Dendritic cell treated with granulocyte-macrophage colony-stimulating factor and Interleukin-4, amounts not matched to agents 40 ng/mL and 50 ng/mL, for 4 days (primary cell): ENCODE results near the gene DGKI.

Experiments
- H3K27ac Mint-ChIP-seq: one replicate; pipeline ENCODE4 v1.8.0; 2022; ENCODE audit warnings: mild to moderate bottlenecking, mixed read lengths
- H3K27me3 Mint-ChIP-seq: one replicate; pipeline ENCODE4 v1.8.0; 2022; ENCODE audit warnings: mild to moderate bottlenecking, mixed read lengths
- H3K36me3 Mint-ChIP-seq: one replicate; pipeline ENCODE4 v1.8.0; 2022; ENCODE audit warnings: low read depth, mixed read lengths
- H3K4me1 Mint-ChIP-seq: one replicate; pipeline ENCODE4 v1.8.0; 2022; ENCODE audit warnings: low read depth, mixed read lengths
- H3K4me3 Mint-ChIP-seq: one replicate; pipeline ENCODE4 v1.8.0; 2022; ENCODE audit warnings: mild to moderate bottlenecking, moderate library complexity, mixed read lengths
- H3K9me3 Mint-ChIP-seq: one replicate; pipeline ENCODE4 v1.8.0; 2022; ENCODE audit warnings: mixed read lengths
- intact Hi-C: fragments of 100-400 bp; cut with micrococcal nuclease; formaldehyde crosslinking; loops from one replicate; pipeline ENCODE4 v1.15.0; 2022

DGKI gene

DNA sequence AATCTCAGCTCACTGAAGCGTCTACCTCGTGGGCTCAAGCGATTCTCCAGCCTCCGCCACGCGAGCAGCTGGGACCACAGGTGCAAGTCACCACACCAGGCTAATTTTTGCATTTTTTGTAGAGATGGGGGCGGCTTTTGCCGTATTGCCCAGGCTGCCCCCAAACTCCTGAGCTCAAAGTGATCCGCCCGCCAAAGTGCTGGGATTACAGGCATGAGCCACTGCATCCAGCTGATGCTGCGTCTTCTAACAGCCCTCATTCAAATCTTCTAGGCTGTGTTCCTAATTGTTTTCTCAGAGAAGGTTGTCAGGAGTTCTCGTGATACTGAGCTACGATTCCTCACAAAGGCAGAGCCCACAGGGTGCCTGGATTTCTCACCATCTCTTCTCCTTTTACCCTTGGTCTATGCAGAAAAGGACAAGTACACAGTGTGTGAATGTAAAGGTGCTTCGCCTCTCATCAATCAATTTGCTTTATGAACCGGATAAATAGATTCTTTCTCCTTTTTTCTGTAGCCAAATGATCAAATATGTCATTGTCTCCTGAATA lies 255.9 kb downstream of the DGKI start:
- no peaks in the 10 kb centered on the region for H3K27me3 Mint-ChIP-seq
- no peak overlapping the region for H3K4me3 Mint-ChIP-seq
- no peak overlapping the region for H3K27ac Mint-ChIP-seq
- intact Hi-C loops, result loop anchor here (5.0 kb wide), 1 partner anchor 1184 kb away; no protein-coding TSS in a partner anchor
- H3K9me3 Mint-ChIP-seq, result no peaks in the 10 kb centered on the region
- no peaks in the 10 kb centered on the region for H3K36me3 Mint-ChIP-seq
- no peaks in the 10 kb centered on the region for H3K4me1 Mint-ChIP-seq

DNA sequence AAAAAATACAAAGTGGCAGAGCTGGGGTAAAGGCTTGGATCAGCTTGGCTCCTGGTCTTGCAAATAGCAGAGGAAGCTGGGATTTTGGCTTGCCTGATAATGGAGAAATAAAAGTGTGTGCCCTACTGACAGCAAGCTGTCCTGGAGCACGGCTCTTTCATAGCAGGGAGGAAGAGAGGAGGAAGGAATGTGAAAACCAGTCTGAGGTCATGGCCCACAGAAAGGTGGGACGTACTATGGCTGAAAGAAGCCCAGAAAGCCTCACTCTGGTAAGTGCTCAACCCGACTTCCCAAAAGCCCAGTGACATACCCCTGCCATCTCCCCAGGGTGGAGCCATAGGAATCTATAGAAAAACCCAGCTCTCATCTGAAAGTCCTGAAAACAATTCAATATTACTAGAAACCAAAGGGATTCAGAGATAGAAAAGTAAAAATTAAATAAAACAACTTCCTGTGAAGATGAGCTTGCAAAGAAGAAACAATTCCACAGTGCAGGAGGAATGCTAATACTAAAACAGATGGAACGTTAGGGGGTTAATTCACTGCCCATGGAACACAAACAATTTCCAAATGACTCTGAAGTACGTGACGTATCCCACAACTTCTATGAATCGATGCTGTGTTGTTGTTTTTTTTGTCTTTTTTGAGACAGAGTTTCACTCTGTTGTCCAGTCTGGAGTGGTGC lies 256.6 kb downstream of the DGKI start:
- H3K36me3 Mint-ChIP-seq, result no peaks in the 10 kb centered on the region
- H3K27me3 Mint-ChIP-seq, result no peaks in the 10 kb centered on the region
- no peak overlapping the region for H3K4me3 Mint-ChIP-seq
- no peak overlapping the region for H3K27ac Mint-ChIP-seq
- H3K4me1 Mint-ChIP-seq, result no peaks in the 10 kb centered on the region
- intact Hi-C loops, result loop anchor here (5.0 kb wide), 1 partner anchor 1183 kb away; no protein-coding TSS in a partner anchor
- no peaks in the 10 kb centered on the region for H3K9me3 Mint-ChIP-seq

DNA sequence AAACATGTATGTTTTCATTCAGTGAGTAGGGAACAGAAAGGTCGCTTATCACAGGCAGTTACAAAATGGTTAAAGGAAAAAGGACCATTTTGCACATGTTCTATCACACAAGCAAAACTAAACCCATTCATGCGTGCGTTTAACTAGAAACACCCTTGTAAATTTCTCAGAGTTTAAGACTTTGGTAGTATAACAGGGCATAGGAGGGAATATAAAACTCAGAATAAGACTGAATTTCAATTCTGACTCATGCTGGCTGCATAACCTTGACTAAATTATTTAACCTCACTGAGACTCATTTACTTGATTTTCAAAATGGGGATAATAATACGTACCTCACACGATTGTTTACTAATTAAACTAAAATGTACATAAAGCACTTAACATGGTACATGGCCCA lies 259.4 kb downstream of the DGKI start:
- Mint-ChIP-seq H3K4me3 (no peak overlapping the region), H3K4me1 (no peaks in the 10 kb centered on the region), H3K27ac (no peak overlapping the region), H3K9me3 (no peaks in the 10 kb centered on the region), H3K27me3 (no peaks in the 10 kb centered on the region), H3K36me3 (no peaks in the 10 kb centered on the region)
- intact Hi-C loops, result no loop called here

DNA sequence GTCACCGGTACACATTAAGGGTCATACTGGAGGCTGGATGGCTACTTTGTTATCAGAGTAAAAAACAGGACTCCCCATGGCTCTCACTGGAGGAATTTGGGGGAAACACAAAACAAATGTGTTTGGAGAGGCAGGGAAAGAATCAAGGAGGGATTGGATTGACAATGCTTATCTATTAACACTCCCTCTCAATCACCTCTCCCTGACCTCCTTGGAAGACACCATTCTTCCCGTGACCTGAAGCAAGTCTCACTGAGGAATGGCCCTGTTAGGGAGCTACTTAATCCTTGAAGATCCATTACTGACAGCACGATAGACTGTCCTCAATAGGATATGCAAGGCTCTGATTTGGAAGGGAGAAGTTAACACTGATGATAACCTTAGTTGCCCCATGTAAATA lies 261.2 kb downstream of the DGKI start:
- Mint-ChIP-seq H3K9me3 (no peaks in the 10 kb centered on the region), H3K27ac (no peak overlapping the region), H3K4me3 (no peak overlapping the region), H3K4me1 (no peaks in the 10 kb centered on the region), H3K36me3 (no peaks in the 10 kb centered on the region), H3K27me3 (no peaks in the 10 kb centered on the region)
- intact Hi-C loops, result no loop called here

DNA sequence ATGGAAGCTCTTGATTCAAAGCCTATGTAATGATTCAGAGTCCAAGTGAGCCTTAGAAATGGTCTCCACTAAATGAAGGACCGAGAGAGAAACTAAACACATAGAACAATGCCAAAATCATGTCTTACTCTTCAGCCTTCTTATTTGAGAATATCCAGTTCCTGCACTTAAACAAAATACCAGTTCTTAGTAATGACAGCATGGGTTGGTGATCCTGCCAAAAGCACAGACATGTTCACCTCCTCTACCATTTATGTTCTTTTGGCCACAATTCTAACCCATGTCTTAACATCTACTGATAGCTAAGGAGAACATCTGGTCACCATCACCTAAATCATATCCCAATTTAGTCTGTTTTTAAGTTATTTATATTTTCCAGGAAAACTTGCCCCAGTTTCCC lies 263.6 kb downstream of the DGKI start:
- Mint-ChIP-seq H3K27me3 (no peaks in the 10 kb centered on the region), H3K27ac (no peak overlapping the region), H3K9me3 (no peaks in the 10 kb centered on the region), H3K4me3 (no peak overlapping the region), H3K36me3 (no peaks in the 10 kb centered on the region), H3K4me1 (no peaks in the 10 kb centered on the region)
- intact Hi-C loops, result no loop called here

DNA sequence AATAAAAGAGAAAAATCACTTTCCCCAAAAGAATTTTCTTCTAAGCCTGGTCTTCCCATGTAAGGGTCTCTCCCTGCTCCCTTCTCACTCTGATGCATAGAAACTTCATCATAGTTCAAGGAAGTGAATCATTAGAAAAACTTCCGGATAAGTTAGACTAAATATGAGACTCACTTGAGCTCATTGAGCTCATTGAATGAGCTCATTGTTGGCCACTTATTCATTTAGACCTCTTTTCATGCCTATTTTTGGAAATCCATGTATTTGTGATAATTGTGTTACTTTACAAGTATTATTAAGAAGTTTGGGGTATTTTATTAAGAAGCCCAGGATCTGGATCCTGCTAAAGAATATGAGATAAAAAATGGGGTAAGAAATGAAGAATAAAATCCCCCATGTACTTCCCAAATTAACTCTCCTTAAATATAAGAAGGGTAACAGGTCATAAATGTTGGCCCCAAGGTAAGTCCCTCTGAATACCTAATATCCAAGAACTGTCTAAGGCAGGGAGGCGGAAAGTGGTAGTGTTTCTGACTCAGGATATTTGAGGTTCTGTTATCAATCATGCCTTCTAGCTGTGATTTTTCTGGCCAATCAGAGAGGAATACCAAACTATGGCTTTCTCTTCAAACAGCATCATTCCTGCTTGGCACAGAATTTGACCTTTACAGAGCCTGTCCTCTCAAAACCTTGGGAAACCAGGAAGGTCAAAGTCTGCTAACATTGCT lies 266.7 kb downstream of the DGKI start:
- H3K36me3 Mint-ChIP-seq, result no peaks in the 10 kb centered on the region
- H3K4me3 Mint-ChIP-seq, result no peak overlapping the region
- no peaks in the 10 kb centered on the region for H3K4me1 Mint-ChIP-seq
- H3K27me3 Mint-ChIP-seq, result no peaks in the 10 kb centered on the region
- no peaks in the 10 kb centered on the region for H3K9me3 Mint-ChIP-seq
- H3K27ac Mint-ChIP-seq, result no peak overlapping the region
- intact Hi-C loops, result no loop called here

DNA sequence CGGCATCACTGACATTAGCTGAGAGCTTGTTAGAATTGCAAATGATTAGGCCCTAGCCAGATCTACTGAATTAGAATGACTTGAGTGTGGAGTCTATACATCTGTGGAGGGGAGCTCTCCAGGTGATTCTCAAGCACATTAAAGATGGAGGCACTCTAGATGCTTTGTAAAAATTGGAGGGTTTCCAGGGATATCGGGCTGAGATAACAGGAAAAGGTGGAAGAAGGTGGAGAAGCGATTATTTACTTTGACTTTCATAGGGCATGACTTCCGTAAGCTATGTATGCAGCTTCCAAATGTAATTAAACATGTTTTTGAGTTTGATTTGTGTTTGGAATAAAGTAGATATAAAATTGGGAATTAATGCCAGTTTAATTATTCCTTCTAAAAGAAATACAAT lies 268.2 kb downstream of the DGKI start:
- H3K27me3 Mint-ChIP-seq, result no peaks in the 10 kb centered on the region

DNA sequence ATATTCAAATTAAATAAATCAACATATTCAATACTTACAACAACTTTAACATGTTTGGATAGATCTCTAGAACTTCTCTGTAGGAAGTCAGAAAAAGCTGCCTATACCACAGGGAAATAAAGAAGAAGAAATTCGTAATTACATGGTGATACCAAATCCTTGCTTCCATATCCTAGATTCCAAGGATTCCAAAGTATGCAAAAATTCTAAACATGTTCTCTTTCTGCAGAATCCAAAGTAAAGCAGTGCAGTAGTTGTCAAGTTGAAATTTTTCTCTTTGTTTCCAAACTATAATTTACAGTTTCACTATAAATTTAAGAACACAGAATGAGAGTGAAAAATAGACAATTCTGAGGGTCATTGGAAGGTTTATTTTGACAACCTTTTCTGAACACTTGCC lies 269.6 kb downstream of the DGKI start:
- no peaks in the 10 kb centered on the region for H3K27me3 Mint-ChIP-seq

More for the DNA sequence above, 268.2 kb downstream of the DGKI start:
- no peak overlapping the region for H3K27ac Mint-ChIP-seq
- H3K36me3 Mint-ChIP-seq, result no peaks in the 10 kb centered on the region
- intact Hi-C loops, result no loop called here
- H3K4me1 Mint-ChIP-seq, result no peaks in the 10 kb centered on the region
- H3K9me3 Mint-ChIP-seq, result no peaks in the 10 kb centered on the region
- H3K4me3 Mint-ChIP-seq, result no peak overlapping the region

DNA sequence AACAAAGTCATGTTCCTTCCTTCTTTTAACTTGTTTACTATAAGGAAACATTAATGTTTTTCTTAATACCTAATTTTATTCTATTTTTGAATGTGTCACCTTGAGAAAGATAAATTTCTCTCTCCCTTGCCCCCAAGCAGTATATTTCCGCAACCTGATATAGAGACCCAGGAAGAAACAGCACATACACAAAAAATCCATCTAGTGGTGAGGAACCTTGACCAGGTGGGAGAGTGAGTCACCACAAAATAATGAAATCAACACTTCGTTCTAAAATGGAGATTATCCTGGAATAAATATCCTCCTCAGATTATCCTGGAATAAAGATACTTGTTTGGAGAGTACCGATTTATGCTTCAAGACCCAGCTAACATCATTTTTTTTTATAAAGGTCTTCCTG lies 270.3 kb downstream of the DGKI start:
- no peaks in the 10 kb centered on the region for H3K36me3 Mint-ChIP-seq
- no peaks in the 10 kb centered on the region for H3K27me3 Mint-ChIP-seq
- intact Hi-C loops, result no loop called here
- no peak overlapping the region for H3K27ac Mint-ChIP-seq
- no peaks in the 10 kb centered on the region for H3K4me1 Mint-ChIP-seq
- H3K9me3 Mint-ChIP-seq, result no peaks in the 10 kb centered on the region
- H3K4me3 Mint-ChIP-seq, result no peak overlapping the region

More for the DNA sequence above, 269.6 kb downstream of the DGKI start:
- Mint-ChIP-seq H3K4me3 (no peak overlapping the region), H3K27ac (no peak overlapping the region), H3K4me1 (no peaks in the 10 kb centered on the region), H3K36me3 (no peaks in the 10 kb centered on the region), H3K9me3 (no peaks in the 10 kb centered on the region)
- intact Hi-C loops, result no loop called here

DNA sequence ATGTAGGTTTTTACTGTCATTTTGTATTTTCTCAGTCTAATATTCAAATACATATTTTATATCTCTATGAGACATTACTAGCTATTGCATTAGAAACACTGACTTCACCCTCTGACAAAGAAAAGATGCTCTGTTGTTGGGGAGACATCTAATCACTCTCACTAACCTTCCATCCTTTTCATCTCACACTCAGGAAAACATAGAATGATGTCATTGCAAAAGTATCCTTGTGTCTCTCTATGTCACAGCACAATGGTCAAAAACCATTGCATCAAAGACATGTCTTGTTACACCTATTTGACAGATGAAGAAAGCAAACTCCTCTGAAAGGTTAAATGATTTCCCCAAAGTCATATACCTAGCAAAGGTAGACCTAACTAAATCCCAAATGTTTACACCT lies 272.0 kb downstream of the DGKI start:
- Mint-ChIP-seq H3K36me3 (no peaks in the 10 kb centered on the region), H3K27ac (no peak overlapping the region), H3K27me3 (no peaks in the 10 kb centered on the region), H3K4me1 (no peaks in the 10 kb centered on the region), H3K4me3 (no peak overlapping the region), H3K9me3 (no peaks in the 10 kb centered on the region)
- intact Hi-C loops, result no loop called here

DNA sequence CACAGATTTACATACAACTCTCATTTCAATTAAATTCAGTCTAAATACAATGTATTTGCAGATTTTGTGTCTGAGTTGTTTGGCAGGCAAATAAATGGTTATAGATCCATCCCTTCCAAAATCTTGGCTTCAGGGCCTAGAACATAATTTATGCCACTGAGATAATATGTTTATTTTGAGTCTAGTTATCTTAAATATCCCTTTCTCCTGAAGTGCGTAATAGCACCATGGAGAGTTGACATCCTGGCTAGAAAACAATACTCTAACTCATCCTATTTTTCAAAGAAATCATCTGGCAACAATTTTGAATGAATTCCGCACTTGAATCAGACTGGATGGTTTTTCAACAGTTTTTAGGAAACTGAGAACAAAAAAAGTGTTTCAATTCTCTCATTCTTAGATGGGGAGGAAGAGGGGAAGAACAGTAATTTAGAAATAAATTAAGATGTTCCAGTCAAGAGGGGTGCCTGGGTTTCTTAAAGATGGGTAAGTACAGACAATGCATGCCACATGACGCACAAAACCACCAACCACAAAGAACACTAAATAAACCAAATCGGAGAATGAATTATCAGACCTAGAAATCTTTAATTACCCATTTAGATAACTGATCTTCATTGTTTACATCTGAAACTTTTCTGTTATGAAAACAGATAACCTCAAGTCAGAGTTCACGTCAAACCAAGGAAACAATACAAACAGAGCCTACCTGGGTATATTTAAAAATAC lies 274.6 kb downstream of the DGKI start:
- no peak overlapping the region for H3K27ac Mint-ChIP-seq

DNA sequence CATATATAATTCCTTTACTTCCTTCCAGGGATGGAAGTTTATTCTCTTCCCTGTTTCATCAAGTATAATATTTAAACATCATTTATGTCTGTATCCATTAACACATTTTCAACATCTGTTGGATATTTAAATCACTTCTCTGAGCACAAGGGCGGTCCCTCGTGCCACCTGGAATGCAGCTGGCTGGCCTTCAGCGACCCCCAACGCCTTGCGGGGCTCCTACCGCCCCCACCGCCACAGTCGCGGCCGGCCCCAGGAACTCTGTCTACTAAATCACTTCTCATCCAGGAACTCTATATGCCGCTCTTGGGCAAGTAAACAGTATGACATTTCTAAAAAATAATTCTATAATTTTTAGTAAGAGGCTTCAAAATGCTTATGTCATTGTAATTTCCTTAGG lies 282.1 kb downstream of the DGKI start:
- no peaks in the 10 kb centered on the region for H3K36me3 Mint-ChIP-seq
- no peaks in the 10 kb centered on the region for H3K9me3 Mint-ChIP-seq
- no peak overlapping the region for H3K4me3 Mint-ChIP-seq
- H3K27ac Mint-ChIP-seq, result no peak overlapping the region
- no peaks in the 10 kb centered on the region for H3K27me3 Mint-ChIP-seq
- H3K4me1 Mint-ChIP-seq, result no peaks in the 10 kb centered on the region
- intact Hi-C loops, result no loop called here

More for the DNA sequence above, 274.6 kb downstream of the DGKI start:
- no peak overlapping the region for H3K4me3 Mint-ChIP-seq
- no peaks in the 10 kb centered on the region for H3K36me3 Mint-ChIP-seq
- H3K9me3 Mint-ChIP-seq, result no peaks in the 10 kb centered on the region
- H3K4me1 Mint-ChIP-seq, result no peaks in the 10 kb centered on the region
- intact Hi-C loops, result no loop called here
- no peaks in the 10 kb centered on the region for H3K27me3 Mint-ChIP-seq

DNA sequence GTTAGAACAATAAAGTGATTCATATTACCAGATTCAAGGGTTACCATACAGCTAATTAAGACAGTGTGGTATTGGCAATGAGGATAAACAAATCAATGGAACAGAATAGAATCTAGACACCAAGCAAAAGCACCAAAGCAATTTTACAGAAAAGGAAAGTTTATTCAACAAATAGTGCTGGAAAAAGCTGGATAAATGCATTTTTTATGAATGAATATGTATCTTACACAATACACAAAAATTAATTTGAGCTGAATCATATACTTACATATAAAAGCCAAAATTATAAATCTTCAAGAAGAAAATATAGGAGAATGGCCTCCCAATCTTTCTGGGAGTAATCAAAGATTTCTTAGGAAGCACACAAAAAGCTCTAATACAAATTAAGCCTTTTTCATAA lies 282.8 kb downstream of the DGKI start:
- H3K4me3 Mint-ChIP-seq, result no peak overlapping the region
- H3K27me3 Mint-ChIP-seq, result no peaks in the 10 kb centered on the region
- no peaks in the 10 kb centered on the region for H3K4me1 Mint-ChIP-seq
- H3K9me3 Mint-ChIP-seq, result no peaks in the 10 kb centered on the region
- H3K27ac Mint-ChIP-seq, result no peak overlapping the region
- intact Hi-C loops, result no loop called here
- H3K36me3 Mint-ChIP-seq, result no peaks in the 10 kb centered on the region

DNA sequence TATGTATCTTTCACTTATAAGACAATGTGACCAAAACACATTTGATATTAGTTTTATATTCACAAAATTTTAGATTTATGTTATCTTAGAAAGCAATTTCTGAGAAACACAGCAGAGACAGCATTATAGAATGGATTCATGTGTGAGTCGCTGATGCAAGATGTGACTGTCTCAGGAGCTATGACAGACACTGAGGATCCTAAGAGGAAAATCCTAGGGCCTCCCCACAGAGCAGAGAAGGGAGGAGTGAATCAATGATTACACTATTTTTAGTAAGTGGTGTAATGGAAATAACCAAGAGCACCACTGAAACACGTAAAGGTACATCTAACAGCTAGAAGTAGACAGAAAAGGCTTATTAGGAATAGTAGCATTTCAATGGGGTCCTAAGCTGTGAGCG lies 299.3 kb downstream of the DGKI start:
- Mint-ChIP-seq H3K36me3 (no peaks in the 10 kb centered on the region), H3K4me3 (no peak overlapping the region), H3K4me1 (no peaks in the 10 kb centered on the region), H3K9me3 (no peaks in the 10 kb centered on the region), H3K27me3 (no peaks in the 10 kb centered on the region), H3K27ac (no peak overlapping the region)
- intact Hi-C loops, result no loop called here
